OCI-LY1 (cell line): ENCODE data around the gene CETP.

Experiments
- H2AFZ ChIP-seq: fragments of 200-600 bp; sonication (generic), shearing (Covaris generic); 2 replicates; pipeline ENCODE4 v1.6.0; 2014; ENCODE audit warnings: antibody characterized with exemption, mild to moderate bottlenecking, low read length
- H3F3A ChIP-seq: fragments of 200-600 bp; sonication (generic), shearing (Covaris generic); 2 replicates; pipeline ENCODE4 v1.6.0; 2014; ENCODE audit warnings: mild to moderate bottlenecking, antibody characterized with exemption, low read length, moderate library complexity; ENCODE audit not compliant: insufficient read depth
- H3K27ac ChIP-seq: fragments of 200-600 bp; sonication (generic); 2 replicates; pipeline ENCODE4 v1.5.1; 2014; ENCODE audit warnings: low read length, mixed run types, mild to moderate bottlenecking, low read depth; ENCODE audit not compliant: poor library complexity, severe bottlenecking
- H3K27me3 ChIP-seq: fragments of 200-600 bp; sonication (generic); 2 replicates; pipeline ENCODE4 v1.6.0; 2014; ENCODE audit warnings: antibody characterized with exemption, mild to moderate bottlenecking, low read length, moderate library complexity; ENCODE audit not compliant: insufficient read depth
- H3K36me3 ChIP-seq: fragments of 200-600 bp; sonication (generic); 2 replicates; pipeline ENCODE4 v1.6.1; 2014; ENCODE audit warnings: mild to moderate bottlenecking, antibody characterized with exemption, low read length, moderate library complexity, mixed read lengths; ENCODE audit not compliant: insufficient read depth
- H3K4me1 ChIP-seq: fragments of 200-600 bp; sonication (generic); 2 replicates; pipeline ENCODE4 v1.5.1; 2014; ENCODE audit warnings: mild to moderate bottlenecking, low read length, moderate library complexity; ENCODE audit not compliant: insufficient read depth, severe bottlenecking
- H3K4me2 ChIP-seq: fragments of 200-600 bp; sonication (generic), shearing (Covaris generic); 2 replicates; pipeline ENCODE4 v1.6.1; 2014; ENCODE audit warnings: low read length
- H3K4me3 ChIP-seq: fragments of 200-600 bp; sonication (generic); 2 replicates; pipeline ENCODE4 v1.5.1; 2014; ENCODE audit warnings: low read length, low read depth, mild to moderate bottlenecking, mixed read lengths; ENCODE audit not compliant: poor library complexity, severe bottlenecking
- H3K79me2 ChIP-seq: fragments of 200-600 bp; shearing (Covaris generic); 2 replicates; pipeline ENCODE4 v1.6.1; 2016; ENCODE audit warnings: mixed run types, low read length, mixed read lengths; ENCODE audit not compliant: insufficient read depth
- H3K9ac ChIP-seq: fragments of 200-600 bp; sonication (generic), shearing (Covaris generic); 2 replicates; pipeline ENCODE4 v1.6.1; 2014; ENCODE audit warnings: mild to moderate bottlenecking, low read length, mixed read lengths
- H3K9me2 ChIP-seq: fragments of 200-600 bp; sonication (generic), shearing (Covaris generic); 2 replicates; pipeline ENCODE4 v1.6.1; 2014; ENCODE audit warnings: low read depth, mild to moderate bottlenecking, low read length, mixed read lengths
- H3K9me3 ChIP-seq: fragments of 200-600 bp; shearing (Covaris generic); 2 replicates; pipeline ENCODE4 v1.6.1; 2014; ENCODE audit warnings: low read length, mixed read lengths
- H4K20me1 ChIP-seq: fragments of 200-600 bp; sonication (generic), shearing (Covaris generic); 2 replicates; pipeline ENCODE4 v1.6.0; 2016; ENCODE audit warnings: mild to moderate bottlenecking, low read length; ENCODE audit not compliant: insufficient read depth
- CTCF ChIP-seq: fragments of 200-600 bp; sonication (generic), shearing (Covaris generic); IDR thresholded peaks from 2 replicates; pipeline ENCODE4 v1.5.1; 2017; ENCODE audit warnings: mild to moderate bottlenecking, antibody characterized with exemption, low read length, moderate library complexity, mixed read lengths
- EZH2 ChIP-seq: fragments of 200-600 bp; sonication (generic), shearing (Covaris generic); IDR thresholded peaks from 2 replicates; pipeline ENCODE4 v1.8.0; 2017; ENCODE audit warnings: borderline replicate concordance, mixed run types, mild to moderate bottlenecking, antibody characterized with exemption, low read length, moderate library complexity, mixed read lengths

Gene CETP

DNA sequence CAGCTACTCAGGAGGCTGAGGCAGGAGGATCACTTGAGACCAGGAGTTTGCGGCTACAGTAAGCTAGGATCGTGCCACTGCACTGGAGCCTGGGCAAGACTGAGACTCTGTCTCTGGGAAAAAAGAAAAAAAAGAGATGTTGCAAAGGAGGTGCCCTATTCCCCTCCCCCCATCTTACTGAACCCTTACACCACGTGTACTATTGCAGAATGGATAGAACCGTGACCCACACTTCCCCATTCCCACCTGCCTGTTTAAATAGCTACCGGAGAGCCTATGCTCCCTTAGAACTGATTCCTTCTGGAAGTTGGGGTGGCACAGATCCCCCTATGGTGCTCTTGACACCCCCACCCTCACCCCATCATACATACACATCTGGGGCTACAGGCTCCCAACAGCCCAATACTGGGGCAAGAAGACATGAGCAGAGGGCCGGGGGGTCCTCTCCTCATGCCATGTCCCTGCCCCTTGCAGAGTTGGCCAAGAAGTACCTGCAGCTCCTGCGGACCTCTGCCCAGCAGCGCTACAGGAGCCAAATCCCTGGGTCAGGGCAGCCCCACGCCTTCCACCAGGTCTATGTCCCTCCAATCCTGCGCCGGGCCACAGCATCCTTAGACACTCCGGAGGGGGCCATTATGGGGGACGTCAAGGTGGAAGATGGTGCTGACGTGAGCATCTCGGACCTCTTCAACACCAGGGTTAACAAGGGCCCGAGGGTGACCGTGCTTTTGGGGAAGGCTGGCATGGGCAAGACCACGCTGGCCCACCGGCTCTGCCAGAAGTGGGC lies 63.3 kb downstream of the CETP start:
- TF ChIP-seq EZH2 (no peak), CTCF (no peak)
- no peaks in the 10 kb centered on the region for H3K4me1 ChIP-seq
- no peak overlapping the region for H3K4me3 ChIP-seq
- no peak overlapping the region for H3K4me2 ChIP-seq
- no peak overlapping the region for H3K9ac ChIP-seq
- no peaks in the 10 kb centered on the region for H3K36me3 ChIP-seq
- no peak overlapping the region for H3K27ac ChIP-seq
- H2AFZ ChIP-seq, result no peak overlapping the region
- H3K79me2 ChIP-seq, result no peaks in the 10 kb centered on the region
- no peaks in the 10 kb centered on the region for H4K20me1 ChIP-seq
- no peaks in the 10 kb centered on the region for H3K9me3 ChIP-seq
- H3K9me2 ChIP-seq, result no peaks in the 10 kb centered on the region
- H3K27me3 ChIP-seq, result no peaks in the 10 kb centered on the region; the same call in 1 of the 2 replicates
- no peaks in the 10 kb centered on the region for H3F3A ChIP-seq

DNA sequence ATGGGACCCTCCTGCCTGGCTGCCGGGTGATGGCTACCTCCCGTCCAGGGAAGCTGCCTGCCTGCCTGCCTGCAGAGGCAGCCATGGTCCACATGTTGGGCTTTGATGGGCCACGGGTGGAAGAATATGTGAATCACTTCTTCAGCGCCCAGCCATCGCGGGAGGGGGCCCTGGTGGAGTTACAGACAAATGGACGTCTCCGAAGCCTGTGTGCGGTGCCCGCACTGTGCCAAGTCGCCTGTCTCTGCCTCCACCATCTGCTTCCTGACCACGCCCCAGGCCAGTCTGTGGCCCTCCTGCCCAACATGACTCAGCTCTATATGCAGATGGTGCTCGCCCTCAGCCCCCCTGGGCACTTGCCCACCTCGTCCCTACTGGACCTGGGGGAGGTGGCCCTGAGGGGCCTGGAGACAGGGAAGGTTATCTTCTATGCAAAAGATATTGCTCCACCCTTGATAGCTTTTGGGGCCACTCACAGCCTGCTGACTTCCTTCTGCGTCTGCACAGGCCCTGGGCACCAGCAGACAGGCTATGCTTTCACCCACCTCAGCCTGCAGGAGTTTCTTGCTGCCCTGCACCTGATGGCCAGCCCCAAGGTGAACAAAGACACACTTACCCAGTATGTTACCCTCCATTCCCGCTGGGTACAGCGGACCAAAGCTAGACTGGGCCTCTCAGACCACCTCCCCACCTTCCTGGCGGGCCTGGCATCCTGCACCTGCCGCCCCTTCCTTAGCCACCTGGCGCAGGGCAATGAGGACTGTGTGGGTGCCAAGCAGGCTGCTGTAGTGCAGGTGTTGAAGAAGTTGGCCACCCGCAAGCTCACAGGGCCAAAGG lies 64.4 kb downstream of the CETP start:
- Histone ChIP-seq H3K4me3 (no peak overlapping the region), H2AFZ (no peak overlapping the region), H3K4me2 (no peak overlapping the region), H3K27ac (no peak overlapping the region), H3K9me2 (no peaks in the 10 kb centered on the region), H4K20me1 (no peaks in the 10 kb centered on the region), H3K9me3 (no peaks in the 10 kb centered on the region), H3F3A (no peaks in the 10 kb centered on the region), H3K36me3 (no peaks in the 10 kb centered on the region), H3K79me2 (no peaks in the 10 kb centered on the region), H3K4me1 (no peaks in the 10 kb centered on the region), H3K27me3 (no peaks in the 10 kb centered on the region; the same call in 1 of the 2 replicates), H3K9ac (no peak overlapping the region)
- TF ChIP-seq CTCF (no peak), EZH2 (no peak)

DNA sequence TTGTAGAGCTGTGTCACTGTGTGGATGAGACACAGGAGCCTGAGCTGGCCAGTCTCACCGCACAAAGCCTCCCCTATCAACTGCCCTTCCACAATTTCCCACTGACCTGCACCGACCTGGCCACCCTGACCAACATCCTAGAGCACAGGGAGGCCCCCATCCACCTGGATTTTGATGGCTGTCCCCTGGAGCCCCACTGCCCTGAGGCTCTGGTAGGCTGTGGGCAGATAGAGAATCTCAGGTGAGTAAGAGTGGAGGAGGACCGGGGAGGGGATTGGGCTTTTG lies 65.0 kb downstream of the CETP start:
- Histone ChIP-seq H3K9ac (no peak overlapping the region), H4K20me1 (no peaks in the 10 kb centered on the region), H3K9me2 (no peaks in the 10 kb centered on the region), H3K9me3 (no peaks in the 10 kb centered on the region), H3K79me2 (no peaks in the 10 kb centered on the region), H3K4me3 (no peak overlapping the region), H3F3A (no peaks in the 10 kb centered on the region), H2AFZ (no peak overlapping the region), H3K4me1 (no peaks in the 10 kb centered on the region), H3K36me3 (no peaks in the 10 kb centered on the region), H3K4me2 (no peak overlapping the region), H3K27ac (no peak overlapping the region), H3K27me3 (no peaks in the 10 kb centered on the region; the same call in 1 of the 2 replicates)
- TF ChIP-seq EZH2 (no peak), CTCF (no peak)
